NB4 (cell line): Measurements from ENCODE around the gene SPHKAP.

Experiments used
- CTCF ChIP-seq: IDR thresholded peaks from one replicate; pipeline ENCODE4 v1.5.1; 2012; ENCODE audit warnings: low read depth, low read length
- MYC ChIP-seq: IDR thresholded peaks from 2 replicates; pipeline ENCODE4 v1.6.1; 2011; ENCODE audit warnings: low read depth, low read length
- POLR2A ChIP-seq: IDR thresholded peaks from 2 replicates; pipeline ENCODE4 v1.6.1; 2011; ENCODE audit warnings: mild to moderate bottlenecking; ENCODE audit not compliant: insufficient read length; ENCODE audit errors: extremely low read depth
- TF ChIP-seq, protein P1 (sequence below): IDR thresholded peaks from 2 replicates; pipeline ENCODE4 v1.6.1; 2011; ENCODE audit warnings: low read depth, low read length

DNA sequence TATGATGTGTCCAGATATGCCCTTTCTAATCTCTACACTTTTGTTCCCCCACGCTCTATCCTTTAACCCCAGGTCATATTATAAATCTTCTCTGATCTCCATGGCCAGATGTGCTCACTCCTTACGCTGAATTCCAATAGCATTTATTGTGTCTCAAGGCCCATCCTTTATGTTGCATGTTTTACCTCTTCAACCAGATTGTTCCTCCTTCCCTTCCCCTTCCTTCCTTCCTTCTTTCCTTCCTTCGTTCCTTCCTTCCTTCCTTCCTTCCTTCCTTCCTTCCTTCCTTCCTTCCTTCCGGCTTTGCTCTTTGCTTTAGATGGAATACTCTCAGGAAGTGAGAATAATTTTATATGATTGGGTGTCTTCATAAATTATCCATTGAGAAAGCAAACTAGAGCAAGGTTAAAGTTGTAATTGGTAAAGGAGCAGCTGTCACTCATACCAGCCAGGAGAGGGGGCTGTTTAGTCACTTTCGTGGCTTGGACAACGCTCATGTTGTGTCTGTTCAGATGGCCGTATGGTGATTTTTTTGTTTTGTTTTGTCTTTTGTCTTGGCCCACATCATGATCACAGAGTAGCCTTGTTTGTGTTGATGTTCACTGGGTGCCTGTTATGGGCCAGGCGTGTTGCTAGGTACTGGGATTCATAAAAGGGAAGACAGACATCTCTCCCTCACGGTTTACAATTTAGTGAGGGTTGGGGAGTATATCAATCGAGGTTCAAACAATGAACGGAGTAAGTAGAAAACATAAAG, 242.0 kb downstream of the SPHKAP start:
- TF ChIP-seq POLR2A (no peak), CTCF (peak; percentile 82), MYC (no peak)
- TF ChIP-seq, protein P1, sequence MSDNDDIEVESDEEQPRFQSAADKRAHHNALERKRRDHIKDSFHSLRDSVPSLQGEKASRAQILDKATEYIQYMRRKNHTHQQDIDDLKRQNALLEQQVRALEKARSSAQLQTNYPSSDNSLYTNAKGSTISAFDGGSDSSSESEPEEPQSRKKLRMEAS: no peak
